HCT116 (cell line): Measurements from ENCODE around the gene PRKN. TPM values are rescaled to one million over a fixed set of nuclear protein-coding genes. Genes with fewer than 3 reads are reported as not detected.
"Not testable (repeated sequence)": the region's sequence is repeated elsewhere in the genome, so short reads cannot be mapped to it uniquely, and the experiment has no call there.

ENCODE experiments used
- ATAC-seq: fragments of 200-7000 bp; cut with Tn5 transposase; 2 replicates; pipeline ENCODE4 v1.9.1; 2020; ENCODE audit warnings: mild to moderate bottlenecking, moderate library complexity
- BruUV-seq: library from RNA; stranded (reverse); fragments of 400-500 nt; replicated peaks from 2 replicates; lab custom pipeline; 2021; lab: Mats Ljungman, UMichigan
- CTCF ChIA-PET: fragments of 300-600 bp; sonication (Branson Sonifier 250); formaldehyde crosslinking; loops from one replicate; lab custom pipeline; 2021; ENCODE audit warnings: antibody characterized with exemption; lab: Charles Lee
- POLR2A ChIA-PET: fragments of 300-600, 350-600 bp; sonication (Branson Sonifier 250); formaldehyde crosslinking; loops from one replicate; lab custom pipeline; 2021; ENCODE audit warnings: antibody characterized with exemption; lab: Charles Lee
- RAD21 ChIA-PET, 2 experiments: fragments of 300-600 bp; sonication (Branson Sonifier 250); formaldehyde crosslinking; loops; one replicate each; lab custom pipeline; 2023; ENCODE audit warnings: low total read pairs in 2 of 2; ENCODE audit not compliant: uncharacterized antibody in 2 of 2, unreplicated experiment in 2 of 2, low non-redundant PET in 1 of 2; lab: Charles Lee
- DNase-seq: peaks from one replicate; pipeline ENCODE4 v3.0.0-alpha.2; 2010; ENCODE audit warnings: low read depth, low spot score
- H2AFZ ChIP-seq: fragments of 200-600 bp; shearing (Covaris generic), sonication (generic); 2 replicates; pipeline ENCODE4 v1.6.1; 2017; ENCODE audit warnings: low read depth, mixed run types, mixed read lengths, antibody characterized with exemption, low read length; ENCODE audit not compliant: poor library complexity, severe bottlenecking
- H3K27ac ChIP-seq: 2 replicates; pipeline ENCODE4 v1.5.1; 2012; ENCODE audit warnings: low read depth, low read length
- H3K27me3 ChIP-seq: fragments of 200-600 bp; sonication (generic); 2 replicates; pipeline ENCODE4 v1.6.1; 2016; ENCODE audit warnings: mixed run types, low read length, mixed read lengths; ENCODE audit not compliant: insufficient read depth
- H3K36me3 ChIP-seq, 2 experiments: fragments of 200-500 bp in 1 of 2; fragments of 200-600 bp in 1 of 2; sonication (Bioruptor generic) in 1 of 2; sonication (generic) in 1 of 2; 2 replicates each; pipeline versions ENCODE4 v1.5.1 to v1.6.1; 2014 to 2016; ENCODE audit warnings: low read length in 2 of 2, inconsistent platforms in 1 of 2, mixed read lengths in 1 of 2, mixed run types in 1 of 2; ENCODE audit not compliant: insufficient read depth in 2 of 2, control insufficient read depth in 1 of 2
- H3K4me1 ChIP-seq, 2 experiments: fragments of 200-600 bp in 1 of 2; sonication (generic) in 1 of 2; 2 replicates each; pipeline versions ENCODE4 v1.5.1 to v1.6.1; 2012 to 2017; ENCODE audit warnings: low read length in 2 of 2, inconsistent platforms in 1 of 2, mild to moderate bottlenecking in 1 of 2, mixed read lengths in 1 of 2, mixed run types in 1 of 2, moderate library complexity in 1 of 2; ENCODE audit not compliant: insufficient read depth in 2 of 2, control insufficient read depth in 1 of 2
- H3K4me2 ChIP-seq: fragments of 200-600 bp; sonication (generic); 2 replicates; pipeline ENCODE4 v1.6.1; 2017; ENCODE audit warnings: mixed run types, low read length, mixed read lengths
- H3K4me3 ChIP-seq, 2 experiments: fragments of 200-600 bp in 1 of 2; sonication (generic) in 1 of 2; replicated peaks in 1 of 2; 2 replicates each; pipeline ENCODE4 v1.5.1; 2011 to 2016; ENCODE audit warnings: low read length in 2 of 2, control low read depth in 1 of 2, low read depth in 1 of 2, mild to moderate bottlenecking in 1 of 2, mixed read lengths in 1 of 2, mixed run types in 1 of 2
- H3K79me2 ChIP-seq: fragments of 200-600 bp; sonication (generic); 2 replicates; pipeline ENCODE4 v1.6.1; 2017; ENCODE audit warnings: mild to moderate bottlenecking, mixed run types, low read length, moderate library complexity, mixed read lengths; ENCODE audit not compliant: insufficient read depth
- H3K9ac ChIP-seq: fragments of 200-600 bp; sonication (generic); 2 replicates; pipeline ENCODE4 v1.6.1; 2016; ENCODE audit warnings: low read length, mixed read lengths
- H3K9me2 ChIP-seq: fragments of 200-600 bp; sonication (generic), shearing (Covaris generic); 2 replicates; pipeline ENCODE4 v1.6.1; 2017; ENCODE audit warnings: mixed run types, mild to moderate bottlenecking, moderate library complexity; ENCODE audit not compliant: insufficient read depth
- H3K9me3 ChIP-seq, 2 experiments: fragments of 200-500 bp in 1 of 2; fragments of 200-600 bp in 1 of 2; sonication (Bioruptor generic) in 1 of 2; sonication (generic) in 1 of 2; 2 replicates each; pipeline ENCODE4 v1.6.1; 2014 to 2017; ENCODE audit warnings: low read length in 2 of 2, mixed read lengths in 2 of 2, inconsistent platforms in 1 of 2, low read depth in 1 of 2, mild to moderate bottlenecking in 1 of 2, mixed run types in 1 of 2, moderate library complexity in 1 of 2; ENCODE audit not compliant: control insufficient read depth in 1 of 2, insufficient read depth in 1 of 2
- H4K20me1 ChIP-seq: fragments of 200-600 bp; sonication (generic), shearing (Covaris generic); 2 replicates; pipeline ENCODE4 v1.6.1; 2017; ENCODE audit warnings: mixed run types, mild to moderate bottlenecking, moderate library complexity; ENCODE audit not compliant: insufficient read depth
- CBX3 ChIP-seq: IDR thresholded peaks from 2 replicates; pipeline ENCODE4 v1.6.1; 2012; ENCODE audit warnings: low read depth
- CEBPB ChIP-seq: IDR thresholded peaks from 2 replicates; pipeline ENCODE4 v1.6.1; 2012; ENCODE audit warnings: low read depth
- EGR1 ChIP-seq: IDR thresholded peaks from 2 replicates; pipeline ENCODE4 v1.6.1; 2012; ENCODE audit warnings: low read depth
- EZH2phosphoT487 ChIP-seq: fragments of 200-600 bp; IDR thresholded peaks from 2 replicates; pipeline ENCODE4 v1.6.1; 2018; ENCODE audit warnings: antibody characterized with exemption, borderline replicate concordance
- FOSL1 ChIP-seq: IDR thresholded peaks from 2 replicates; pipeline ENCODE4 v1.6.1; 2012; ENCODE audit warnings: low read depth
- JUND ChIP-seq: IDR thresholded peaks from 2 replicates; pipeline ENCODE4 v1.6.1; 2012
- POLR2AphosphoS5 ChIP-seq: IDR thresholded peaks from 2 replicates; pipeline ENCODE4 v1.6.1; 2011; ENCODE audit warnings: mild to moderate bottlenecking, low read depth, low read length, moderate library complexity
- RAD21 ChIP-seq: IDR thresholded peaks from 2 replicates; pipeline ENCODE4 v1.6.1; 2012; ENCODE audit warnings: low read depth, mild to moderate bottlenecking
- SIN3A ChIP-seq: IDR thresholded peaks from 2 replicates; pipeline ENCODE4 v1.6.1; 2012; ENCODE audit warnings: low read depth
- SP1 ChIP-seq: IDR thresholded peaks from 2 replicates; pipeline ENCODE4 v1.6.1; 2012; ENCODE audit warnings: low read depth
- SRF ChIP-seq: IDR thresholded peaks from 2 replicates; pipeline ENCODE4 v1.6.1; 2012; ENCODE audit warnings: low read depth
- TCF7L2 ChIP-seq: IDR thresholded peaks from 2 replicates; pipeline ENCODE4 v1.7.0; 2011; ENCODE audit warnings: borderline replicate concordance, inconsistent platforms; ENCODE audit not compliant: insufficient read depth, insufficient read length; ENCODE audit errors: extremely low read depth
- YY1 ChIP-seq: IDR thresholded peaks from 2 replicates; pipeline ENCODE4 v1.6.1; 2011; ENCODE audit warnings: low read length, low read depth, moderate library complexity, mild to moderate bottlenecking; ENCODE audit not compliant: insufficient replicate concordance; ENCODE audit errors: extremely low read depth
- ZFX ChIP-seq: fragments of 450-650 bp; IDR thresholded peaks from 2 replicates; pipeline ENCODE4 v1.6.1; 2017
- ZNF274 ChIP-seq: fragments of 200-500 bp; sonication (Bioruptor generic); IDR thresholded peaks from 2 replicates; pipeline ENCODE4 v1.6.1; 2014; ENCODE audit warnings: mild to moderate bottlenecking, low read depth, low read length, inconsistent platforms
- intact Hi-C: fragments of 100-400 bp; cut with micrococcal nuclease; formaldehyde crosslinking; loops from 2 replicates; pipeline ENCODE4 v1.10.0; 2022
- total RNA-seq: library from RNA; stranded (reverse); gene quantifications from one replicate; pipeline ENCODE4 v1.2.1, GENCODE V29; 2021; ENCODE audit not compliant: unreplicated experiment
- TF ChIP-seq, protein P1 (sequence below): IDR thresholded peaks from 2 replicates; pipeline ENCODE4 v1.6.1; 2012
- TF ChIP-seq, protein P2 (sequence below): IDR thresholded peaks from 2 replicates; pipeline ENCODE4 v1.6.1; 2011; ENCODE audit warnings: mild to moderate bottlenecking, low read length, moderate library complexity; ENCODE audit not compliant: insufficient replicate concordance; ENCODE audit errors: extremely low read depth
- TF ChIP-seq, protein P3 (sequence below), 3 experiments: fragments of 200-600 bp in 1 of 3; sonication (generic) in 1 of 3; IDR thresholded peaks in 2 of 3; conservative IDR thresholded peaks in 1 of 3; 2 replicates each; pipeline ENCODE4 v1.5.1; 2012 to 2017; ENCODE audit warnings: low read depth in 2 of 3, low read length in 2 of 3, antibody characterized with exemption in 1 of 3, borderline replicate concordance in 1 of 3, control low read depth in 1 of 3, mild to moderate bottlenecking in 1 of 3, mixed read lengths in 1 of 3, mixed run types in 1 of 3, moderate library complexity in 1 of 3; ENCODE audit not compliant: insufficient read depth in 1 of 3
- TF ChIP-seq, protein P4 (sequence below): IDR thresholded peaks from 2 replicates; pipeline ENCODE4 v1.6.1; 2012

PRKN gene
- total RNA-seq, 1 experiment from 2014 or later = 2.6 TPM

DNA sequence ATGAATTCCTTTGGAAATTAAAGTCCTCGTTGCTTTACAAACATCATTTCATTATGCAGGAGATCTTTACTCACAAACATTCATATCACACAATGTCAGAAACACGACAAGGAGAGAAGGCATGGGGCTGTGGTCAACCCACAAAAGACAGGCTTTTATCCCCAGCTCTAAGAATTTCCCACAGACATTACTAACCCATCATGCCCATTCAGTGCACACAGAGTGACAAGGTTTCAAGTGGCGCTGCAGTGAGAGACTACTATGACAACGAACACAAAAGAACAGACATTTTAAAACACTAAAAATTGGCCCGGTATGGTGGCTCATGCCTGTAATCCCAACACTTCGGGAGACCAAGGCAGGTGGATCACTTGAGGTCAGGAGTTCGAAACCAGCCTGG is 873.9 kb downstream of the PRKN start:
- Histone ChIP-seq H4K20me1 (no peaks in the 10 kb centered on the region), H3K4me2 (no peak overlapping the region), H3K36me3 (no peaks in the 10 kb centered on the region), H3K4me3 (no peak overlapping the region), H3K9me3 (no peaks in the 10 kb centered on the region), H3K9me2 (no peaks in the 10 kb centered on the region), H3K27ac (no peak overlapping the region), H2AFZ (no peak overlapping the region), H3K4me1 (no peaks in the 10 kb centered on the region), H3K9ac (no peak overlapping the region), H3K79me2 (no peaks in the 10 kb centered on the region), H3K27me3 (no peaks in the 10 kb centered on the region)
- TF ChIP-seq JUND (no peak), ZFX (no peak), EZH2phosphoT487 (no peak), EGR1 (no peak), YY1 (no peak), TCF7L2 (no peak), RAD21 (no peak), FOSL1 (no peak), CBX3 (no peak), CEBPB (no peak), SRF (no peak), POLR2AphosphoS5 (no peak), ZNF274 (no peak), SP1 (no peak), SIN3A (no peak)
- TF ChIP-seq, protein P1, sequence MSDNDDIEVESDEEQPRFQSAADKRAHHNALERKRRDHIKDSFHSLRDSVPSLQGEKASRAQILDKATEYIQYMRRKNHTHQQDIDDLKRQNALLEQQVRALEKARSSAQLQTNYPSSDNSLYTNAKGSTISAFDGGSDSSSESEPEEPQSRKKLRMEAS = no peak
- TF ChIP-seq, protein P2, sequence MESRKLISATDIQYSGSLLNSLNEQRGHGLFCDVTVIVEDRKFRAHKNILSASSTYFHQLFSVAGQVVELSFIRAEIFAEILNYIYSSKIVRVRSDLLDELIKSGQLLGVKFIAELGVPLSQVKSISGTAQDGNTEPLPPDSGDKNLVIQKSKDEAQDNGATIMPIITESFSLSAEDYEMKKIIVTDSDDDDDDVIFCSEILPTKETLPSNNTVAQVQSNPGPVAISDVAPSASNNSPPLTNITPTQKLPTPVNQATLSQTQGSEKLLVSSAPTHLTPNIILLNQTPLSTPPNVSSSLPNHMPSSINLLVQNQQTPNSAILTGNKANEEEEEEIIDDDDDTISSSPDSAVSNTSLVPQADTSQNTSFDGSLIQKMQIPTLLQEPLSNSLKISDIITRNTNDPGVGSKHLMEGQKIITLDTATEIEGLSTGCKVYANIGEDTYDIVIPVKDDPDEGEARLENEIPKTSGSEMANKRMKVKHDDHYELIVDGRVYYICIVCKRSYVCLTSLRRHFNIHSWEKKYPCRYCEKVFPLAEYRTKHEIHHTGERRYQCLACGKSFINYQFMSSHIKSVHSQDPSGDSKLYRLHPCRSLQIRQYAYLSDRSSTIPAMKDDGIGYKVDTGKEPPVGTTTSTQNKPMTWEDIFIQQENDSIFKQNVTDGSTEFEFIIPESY = no peak
- TF ChIP-seq, protein P3, sequence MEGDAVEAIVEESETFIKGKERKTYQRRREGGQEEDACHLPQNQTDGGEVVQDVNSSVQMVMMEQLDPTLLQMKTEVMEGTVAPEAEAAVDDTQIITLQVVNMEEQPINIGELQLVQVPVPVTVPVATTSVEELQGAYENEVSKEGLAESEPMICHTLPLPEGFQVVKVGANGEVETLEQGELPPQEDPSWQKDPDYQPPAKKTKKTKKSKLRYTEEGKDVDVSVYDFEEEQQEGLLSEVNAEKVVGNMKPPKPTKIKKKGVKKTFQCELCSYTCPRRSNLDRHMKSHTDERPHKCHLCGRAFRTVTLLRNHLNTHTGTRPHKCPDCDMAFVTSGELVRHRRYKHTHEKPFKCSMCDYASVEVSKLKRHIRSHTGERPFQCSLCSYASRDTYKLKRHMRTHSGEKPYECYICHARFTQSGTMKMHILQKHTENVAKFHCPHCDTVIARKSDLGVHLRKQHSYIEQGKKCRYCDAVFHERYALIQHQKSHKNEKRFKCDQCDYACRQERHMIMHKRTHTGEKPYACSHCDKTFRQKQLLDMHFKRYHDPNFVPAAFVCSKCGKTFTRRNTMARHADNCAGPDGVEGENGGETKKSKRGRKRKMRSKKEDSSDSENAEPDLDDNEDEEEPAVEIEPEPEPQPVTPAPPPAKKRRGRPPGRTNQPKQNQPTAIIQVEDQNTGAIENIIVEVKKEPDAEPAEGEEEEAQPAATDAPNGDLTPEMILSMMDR (IDR thresholded peaks at IDR 0.05 in 2 of 3, conservative IDR thresholded peaks at IDR 0.05 in 1 of 3; ENCODE audit: borderline replicate concordance in 1 of 3, insufficient read depth in 1 of 3, low read depth in 2 of 3, low read length in 2 of 3) = no peak
- TF ChIP-seq, protein P4, sequence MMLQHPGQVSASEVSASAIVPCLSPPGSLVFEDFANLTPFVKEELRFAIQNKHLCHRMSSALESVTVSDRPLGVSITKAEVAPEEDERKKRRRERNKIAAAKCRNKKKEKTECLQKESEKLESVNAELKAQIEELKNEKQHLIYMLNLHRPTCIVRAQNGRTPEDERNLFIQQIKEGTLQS = no peak
- intact Hi-C loops = no loop called here
- ChIA-PET CTCF (no interaction called here), POLR2A (no interaction called here), RAD21 (no interaction called here)
- DNase-seq (no peak), ATAC-seq (no peak)
- no TSS peak for BruUV-seq

DNA sequence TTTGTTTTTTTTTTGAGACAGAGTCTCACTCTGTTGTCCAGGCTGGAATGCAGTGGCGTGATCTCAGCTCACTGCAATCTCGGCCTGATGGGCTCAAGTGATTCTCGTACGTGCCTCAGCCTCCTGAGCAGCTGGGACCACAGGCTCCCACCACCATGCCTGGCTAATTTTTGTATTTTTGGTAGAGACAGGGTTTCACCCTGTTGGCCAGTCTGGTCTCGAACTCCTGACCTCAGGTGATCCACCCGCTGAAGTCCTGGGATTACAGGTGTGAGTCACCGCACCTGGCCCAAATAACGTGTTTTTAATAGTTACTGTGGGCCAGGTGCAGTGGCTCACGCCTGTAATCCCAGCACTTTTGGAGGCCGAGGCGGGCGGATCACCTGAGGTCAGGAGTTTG is 876.1 kb downstream of the PRKN start:
- ATAC-seq, H4K20me1 ChIP-seq, H3K4me1 ChIP-seq, POLR2A ChIA-PET, H3K4me3 ChIP-seq, H3K9ac ChIP-seq, CTCF ChIA-PET, DNase-seq, H3K9me2 ChIP-seq, RAD21 ChIA-PET, H3K27me3 ChIP-seq, intact Hi-C loops, BruUV-seq, H3K79me2 ChIP-seq, H2AFZ ChIP-seq, H3K9me3 ChIP-seq, H3K36me3 ChIP-seq, H3K27ac ChIP-seq, H3K4me2 ChIP-seq: not testable (repeated sequence)
